ENCODE results near the gene LRRC15. TPM values are rescaled to one million over a fixed set of nuclear protein-coding genes. Genes with fewer than 3 reads are reported as not detected.
A peak's percentile ranks its signal among the peaks of the same experiment; 100 is the strongest.

Gene LRRC15
- polyA plus RNA-seq, 12 donors = 0.08 to 1.1 (median 0.38) TPM; not detected in 2

GRCh38 chr3:194320744-194321243 lies 48.7 kb downstream of the LRRC15 start:
- no peak for DNase-seq

- no peak for DNase-seq
These were observed 49.4 kb downstream of the LRRC15 start for GRCh38 chr3:194320100-194320499.

DNA sequence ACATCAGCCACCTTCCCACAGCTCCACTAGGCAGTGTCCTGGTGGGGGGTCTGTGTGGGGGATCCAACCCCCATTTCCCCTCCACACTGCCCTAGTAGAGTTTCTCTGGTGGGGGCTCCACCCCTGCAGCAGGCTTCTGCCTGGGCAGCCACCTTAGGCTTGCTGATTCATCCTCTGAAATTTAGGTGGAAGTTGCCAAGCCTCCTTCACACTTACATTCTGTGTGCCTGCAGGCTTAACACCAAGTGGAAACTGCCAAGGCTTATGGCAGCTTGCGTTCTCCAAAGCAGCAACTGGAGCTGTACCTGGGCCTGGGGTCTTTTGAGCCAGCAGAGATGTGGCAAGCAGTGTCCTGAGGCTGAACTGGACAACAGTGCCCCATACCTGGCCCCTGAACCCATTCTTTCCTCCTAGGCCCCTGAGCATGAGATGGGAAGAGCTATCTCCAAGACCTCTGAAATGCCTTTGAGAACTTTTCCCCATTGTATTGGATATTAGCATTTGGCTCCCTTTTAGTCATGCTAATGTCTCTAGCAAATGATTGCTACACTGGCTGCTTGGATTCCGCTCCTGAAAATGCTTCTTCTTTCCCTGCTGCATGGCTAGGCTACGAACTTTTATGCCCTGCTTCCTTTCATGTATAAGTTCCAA lies 50.9 kb downstream of the LRRC15 start:
- DNase-seq = no peak

DNA sequence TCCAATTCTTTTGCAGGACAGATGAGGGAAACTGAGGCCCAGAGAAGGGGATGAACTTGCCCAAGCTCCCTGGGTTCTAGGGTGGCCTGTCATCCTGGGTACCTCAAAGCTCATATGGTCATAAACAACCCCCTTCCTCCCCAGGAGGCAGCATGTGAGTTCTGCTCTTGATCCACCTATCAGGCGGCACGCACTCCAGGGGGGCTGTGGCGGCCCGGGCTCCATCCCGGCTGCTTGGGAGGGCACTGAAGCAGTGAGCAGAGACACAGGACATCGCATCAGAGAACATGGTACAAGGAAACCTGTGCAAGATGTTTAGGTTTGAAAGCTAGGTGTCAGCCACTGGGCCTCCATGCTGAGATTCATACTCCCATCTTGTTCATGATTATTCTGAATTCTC lies 52.6 kb downstream of the LRRC15 start:
- no peak for DNase-seq

- no peak for DNase-seq
These were observed 53.6 kb downstream of the LRRC15 start for GRCh38 chr3:194315965-194316361.

DNA sequence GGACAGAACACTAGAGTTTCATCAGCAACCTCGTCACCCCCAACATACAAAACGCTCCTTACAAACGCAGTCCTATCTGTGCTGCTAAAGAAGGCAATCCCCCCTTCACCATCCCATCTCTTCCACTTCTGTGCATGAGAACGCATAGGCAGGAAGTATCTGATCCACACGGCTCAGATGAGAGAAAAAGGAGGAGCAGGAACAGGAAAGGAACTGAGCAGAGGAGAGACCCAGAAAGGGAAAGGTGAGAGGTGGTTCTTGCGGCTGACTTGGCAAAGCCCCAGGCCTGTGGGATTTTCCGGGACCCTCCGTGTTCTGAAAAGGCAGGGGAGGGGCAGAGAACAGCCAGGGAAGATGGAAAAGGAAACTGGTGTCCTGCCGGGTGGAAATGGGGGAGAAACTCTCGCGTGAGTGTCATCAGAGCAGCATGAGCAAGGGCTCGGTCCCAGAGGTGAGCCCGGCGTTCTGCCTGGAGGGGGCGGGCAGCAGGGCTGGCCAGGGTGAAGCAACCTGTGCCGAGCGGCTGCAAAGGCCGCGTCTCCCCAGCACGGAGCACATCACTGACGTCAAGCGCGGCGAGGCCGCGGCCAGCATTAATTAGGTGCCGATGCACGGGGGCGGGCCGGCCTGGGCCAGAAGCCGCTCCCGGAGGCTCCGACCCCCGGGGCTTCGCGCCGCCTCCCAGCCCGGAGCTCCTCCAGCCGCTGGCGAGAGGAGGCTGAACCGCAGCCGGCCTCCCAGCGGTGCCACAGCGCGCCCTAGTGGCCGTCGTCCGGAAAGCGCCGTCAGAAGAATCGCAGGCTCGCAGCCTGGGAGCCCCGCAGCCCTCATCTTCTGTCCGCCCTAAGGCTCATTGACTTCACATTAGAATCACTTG lies 54.2 kb downstream of the LRRC15 start:
- peak; percentile 92 for DNase-seq

GRCh38 chr3:194314388-194315068 lies 55.0 kb downstream of the LRRC15 start:
- no peak for DNase-seq

DNA sequence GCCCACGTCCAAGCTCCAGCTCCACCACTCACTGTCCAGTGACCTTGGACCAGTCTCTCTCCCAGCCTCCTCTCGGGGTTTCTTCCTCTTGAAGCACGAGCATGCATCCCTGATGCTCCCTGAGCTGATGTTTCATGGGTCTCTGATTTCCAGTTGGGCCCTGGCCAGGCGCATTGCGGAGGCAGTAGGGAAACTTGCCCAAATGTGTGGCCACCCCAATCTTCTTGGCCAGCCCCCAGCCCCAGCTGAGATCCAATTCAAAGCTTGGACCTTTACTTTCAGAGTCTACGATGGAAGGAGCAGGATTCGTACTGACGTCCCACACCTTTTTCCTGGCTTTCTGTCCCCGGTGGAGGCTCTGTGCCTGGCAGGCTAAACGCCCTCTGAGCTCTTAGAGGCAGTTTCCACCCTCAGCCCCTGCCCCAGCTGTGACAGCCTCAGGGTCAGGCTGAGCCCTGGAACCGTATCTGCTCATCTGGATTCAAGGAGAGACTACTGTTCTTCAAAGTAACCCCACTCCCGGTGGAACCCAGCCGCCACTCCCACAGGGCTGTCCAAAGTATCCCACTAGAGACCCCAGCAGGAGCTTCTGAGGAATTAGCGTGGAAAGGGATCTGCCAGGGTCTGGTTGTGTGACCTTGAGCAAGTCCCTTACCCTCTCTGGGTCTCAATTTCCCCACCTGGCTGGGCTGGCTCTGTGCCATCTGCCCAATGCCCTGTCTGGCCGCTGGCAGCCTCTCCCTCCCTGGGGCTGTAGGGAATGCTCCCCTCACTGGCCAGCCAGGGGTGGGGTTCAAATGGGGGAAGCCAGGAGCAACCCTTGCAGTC lies 55.8 kb downstream of the LRRC15 start:
- DNase-seq = no peak

DNA sequence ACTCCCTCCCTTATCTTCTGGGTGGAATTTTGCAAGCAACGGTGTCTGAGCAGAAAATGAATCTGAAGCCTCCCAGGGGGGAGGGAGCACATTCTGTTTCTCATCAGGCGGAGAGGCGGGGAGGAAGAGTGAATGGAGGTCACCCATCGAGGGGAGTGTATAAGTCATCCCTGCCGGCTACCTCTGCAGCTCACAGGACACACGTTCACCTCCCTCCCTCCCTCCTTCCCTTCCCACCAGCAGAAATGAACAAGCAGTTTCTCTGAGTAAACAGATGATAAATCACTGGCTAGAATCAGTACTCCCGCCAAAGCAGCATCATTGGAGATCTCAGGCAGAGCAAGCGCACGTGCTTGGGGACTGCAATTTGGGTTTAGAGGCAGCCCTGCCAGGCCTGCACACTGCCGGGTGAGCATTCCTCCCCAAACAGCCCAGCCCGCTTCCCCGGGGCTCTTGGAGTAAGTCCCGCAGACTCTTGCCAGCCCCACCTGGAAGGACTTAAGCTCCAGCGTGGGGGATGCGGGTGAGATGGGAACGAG lies 56.7 kb downstream of the LRRC15 start:
- DNase-seq = peak; percentile 80

DNA sequence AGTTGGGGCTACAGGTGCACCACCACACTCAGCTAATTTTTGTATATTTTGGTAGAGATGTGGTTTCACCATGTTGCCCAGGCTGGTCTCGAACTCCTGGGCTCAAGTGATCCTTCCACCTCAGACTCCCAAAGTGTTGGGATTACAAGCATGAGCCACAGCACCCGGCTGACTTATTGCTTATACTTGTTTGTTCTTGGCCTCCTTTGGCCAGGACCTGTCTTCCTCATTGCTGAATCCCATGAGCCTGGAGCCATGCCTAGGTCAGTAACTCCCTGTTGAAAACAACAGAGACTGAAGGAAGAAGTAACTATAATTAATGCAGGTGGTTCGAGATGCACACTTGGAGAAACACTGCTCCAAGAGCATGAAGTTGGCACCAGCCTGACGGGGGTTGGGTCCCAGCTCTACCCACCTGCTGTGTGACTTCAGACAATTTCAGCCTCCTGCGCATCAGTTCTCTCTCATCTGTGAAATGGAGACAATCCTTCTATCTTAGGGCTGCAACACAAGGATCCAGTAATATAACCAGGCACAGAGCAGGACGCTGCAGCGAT lies 57.3 kb downstream of the LRRC15 start:
- DNase-seq = no peak

- no peak for DNase-seq
These were observed 58.5 kb downstream of the LRRC15 start for GRCh38 chr3:194311000-194311399.

DNA sequence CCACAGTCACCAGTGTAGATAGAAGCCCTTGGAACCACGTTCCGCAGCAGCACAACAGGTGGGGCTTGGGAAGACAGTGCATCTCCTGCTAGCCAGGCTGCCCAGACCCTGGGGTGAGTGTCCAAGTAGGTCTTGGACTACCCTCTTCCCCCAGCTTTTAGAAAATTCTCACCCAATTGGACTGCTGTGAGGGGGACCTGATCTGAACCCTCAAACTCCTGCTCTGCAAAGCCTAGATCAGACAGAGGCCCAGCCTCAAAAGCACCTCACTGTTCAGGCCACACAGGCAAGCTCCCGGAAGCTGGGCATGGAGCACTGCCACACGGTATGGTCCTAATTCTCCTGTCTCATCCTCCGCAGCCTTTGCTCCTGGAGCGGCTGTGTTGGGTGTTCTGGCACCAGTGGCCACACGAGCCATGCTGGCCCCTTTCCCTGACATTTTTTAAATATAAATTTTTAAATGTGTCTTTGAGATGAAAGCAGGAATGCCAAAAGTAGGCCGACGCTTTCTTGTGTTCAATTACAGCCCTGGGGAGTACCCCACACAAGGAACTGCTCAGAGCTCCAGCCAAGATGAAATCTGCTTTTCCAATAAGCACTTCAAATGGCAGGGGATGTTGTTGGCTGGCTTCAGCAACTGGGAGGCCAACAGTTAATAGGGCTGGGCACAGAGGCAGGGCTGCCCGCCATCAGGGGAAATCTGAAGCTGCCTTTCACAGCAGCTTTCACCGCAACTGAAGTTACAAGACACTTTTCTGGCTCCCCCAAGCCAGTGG lies 59.3 kb downstream of the LRRC15 start:
- DNase-seq = no peak

- no peak for DNase-seq
These were observed 60.7 kb downstream of the LRRC15 start for GRCh38 chr3:194308601-194309449.

GRCh38 chr3:194307849-194308248 lies 61.7 kb downstream of the LRRC15 start:
- no peak for DNase-seq

DNA sequence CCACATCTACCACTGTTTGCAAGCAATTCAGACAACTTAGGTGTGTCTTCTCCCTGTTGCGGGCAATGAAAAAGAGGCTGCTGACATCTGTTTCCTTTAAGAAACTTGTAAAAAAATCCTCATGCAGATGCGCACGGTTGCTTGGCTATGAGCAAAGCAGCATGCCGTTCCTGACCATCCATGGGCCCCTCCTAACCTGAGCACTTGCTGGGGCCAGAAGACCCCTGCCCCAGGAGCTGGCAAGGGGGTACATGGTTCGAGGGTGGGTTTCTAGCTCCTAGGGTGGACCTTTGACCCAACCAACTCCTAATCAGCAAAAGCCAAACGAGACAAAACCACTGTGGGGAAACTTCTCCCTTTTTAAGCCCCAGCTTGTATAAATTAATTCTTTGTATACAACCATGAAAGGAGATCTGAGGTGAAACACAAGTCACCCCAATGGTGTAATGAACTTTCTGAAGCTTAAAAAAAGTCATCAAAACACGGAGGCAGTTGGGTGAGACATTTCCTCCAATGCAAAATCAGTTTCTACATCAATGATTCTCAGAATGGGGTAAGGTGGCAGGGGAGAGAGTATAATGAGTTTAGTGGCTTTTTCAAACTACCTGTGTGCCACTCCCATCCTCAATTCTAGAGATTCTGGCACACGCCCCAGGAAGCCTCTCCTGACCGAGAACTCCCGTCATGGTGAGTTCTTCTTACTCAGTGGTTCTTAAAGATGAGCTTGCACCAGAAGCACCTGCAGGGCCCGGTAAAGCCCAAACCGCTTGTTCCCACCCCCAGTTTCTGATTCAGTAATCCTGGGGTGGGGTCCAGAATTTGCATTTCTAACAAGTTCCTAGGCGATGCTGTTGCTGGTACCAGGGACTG lies 62.5 kb downstream of the LRRC15 start:
- DNase-seq = no peak

GRCh38 chr3:194306109-194306686 lies 63.3 kb downstream of the LRRC15 start:
- DNase-seq = no peak

DNA sequence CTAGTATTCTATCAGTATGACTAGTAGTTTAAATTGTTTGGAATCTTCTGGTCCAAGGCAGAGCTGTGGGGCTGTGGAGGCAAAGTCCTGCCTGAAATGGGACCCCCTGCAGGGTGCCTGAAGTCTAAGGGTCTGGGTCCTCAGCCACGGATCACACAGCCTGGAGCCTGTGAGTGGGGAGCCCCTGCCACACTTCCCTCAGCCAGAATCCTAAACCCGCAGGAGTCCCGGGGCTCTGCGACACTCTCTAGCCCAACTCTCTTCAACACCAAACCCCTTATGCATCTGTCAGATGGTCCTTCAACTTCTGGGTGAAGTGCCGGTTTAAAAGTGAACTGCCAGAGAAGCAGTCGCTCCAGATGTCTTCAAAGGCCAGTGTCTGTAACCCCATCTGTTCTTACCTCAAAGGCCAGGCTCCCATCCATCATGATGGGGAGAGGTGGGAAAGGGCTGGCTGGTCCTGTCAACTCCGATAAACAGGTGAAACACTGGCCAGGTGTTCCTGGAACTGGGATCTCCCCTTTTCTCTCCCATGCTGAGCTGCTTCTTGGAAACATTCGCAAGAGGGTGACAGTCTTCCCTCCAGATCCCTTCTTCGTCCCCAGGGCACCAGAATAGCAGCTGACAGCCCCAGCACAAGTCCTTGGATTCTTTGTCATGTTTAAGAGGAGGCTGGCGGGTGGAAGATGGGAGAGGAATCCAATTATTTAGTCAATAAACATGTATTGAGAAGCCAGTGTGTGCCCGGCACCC lies 64.0 kb downstream of the LRRC15 start:
- DNase-seq = no peak
